HG02885 (cell line): Measurements from ENCODE around the gene IL17D.

Source experiments
- ATAC-seq: cut with Tn5 transposase; IDR thresholded peaks from one replicate; pipeline ENCODE4 v1.9.1; 2021; ENCODE audit warnings: mild to moderate bottlenecking; ENCODE audit not compliant: unreplicated experiment, poor library complexity

Gene IL17D

GRCh38 chr13:20769834-20770233, 66.3 kb downstream of the IL17D start:
- ATAC-seq, result no peak
